ENCODE results near the gene PHETA1. TPM values are rescaled to one million over a fixed set of nuclear protein-coding genes. Genes with fewer than 3 reads are reported as not detected.

Gene PHETA1
- total and polyA plus RNA-seq, 2 of the 13 experiments (the other 11 are each of a cell fraction or from before 2014, with no cell fraction given) = 11.3 to 20.8 TPM

- TF ChIP-seq NR2F1 (CRISPR knock-in tag; IDR thresholded peaks at IDR 0.05) (peak; percentile 69 to 82), ZBTB33 (CRISPR knock-in tag; IDR thresholded peaks at IDR 0.05) (peak; percentile 75), NFIB (CRISPR knock-in tag; IDR thresholded peaks at IDR 0.05; ENCODE audit: borderline replicate concordance) (no peak), ZNF607 (CRISPR knock-in tag; IDR thresholded peaks at IDR 0.05; ENCODE audit: borderline replicate concordance) (peak; percentile 75), JUND (CRISPR knock-in tag; IDR thresholded peaks at IDR 0.05) (peak; percentile 50; the same call in 1 of the 2 replicates), AKNA (CRISPR knock-in tag; IDR thresholded peaks at IDR 0.05; ENCODE audit: borderline replicate concordance) (no peak), IKZF5 (CRISPR knock-in tag; IDR thresholded peaks at IDR 0.05) (peak; percentile 85), ZKSCAN8 (CRISPR knock-in tag; IDR thresholded peaks at IDR 0.05; ENCODE audit: borderline replicate concordance) (peak; percentile 71; the same call in 1 of the 2 replicates), ZBTB8A (CRISPR knock-in tag; IDR thresholded peaks at IDR 0.05; ENCODE audit: borderline replicate concordance, low read depth) (no peak), ZNF230 (CRISPR knock-in tag; IDR thresholded peaks at IDR 0.05) (no peak), HBP1 (CRISPR knock-in tag; IDR thresholded peaks at IDR 0.05; ENCODE audit: low read depth) (no peak), FOXO1 (CRISPR knock-in tag; IDR thresholded peaks at IDR 0.05) (peak; percentile 95), NR0B2 (CRISPR knock-in tag; IDR thresholded peaks at IDR 0.05) (peak; percentile 70; the same call in 1 of the 2 replicates), DMTF1 (CRISPR knock-in tag; IDR thresholded peaks at IDR 0.05) (no peak), NR2C2 (CRISPR knock-in tag; IDR thresholded peaks at IDR 0.05; ENCODE audit: borderline replicate concordance) (peak; percentile 86), REL (CRISPR knock-in tag; conservative IDR thresholded peaks at IDR 0.05) (no peak)
These were observed 1.2 kb downstream of the PHETA1 start (continued) for GRCh38 chr12:111367661-111368221.
